PC-9 (cell line): ENCODE results near the gene SOCS2. TPM values are rescaled to one million over a fixed set of nuclear protein-coding genes. Genes with fewer than 3 reads are reported as not detected.

Source experiments
- BruUV-seq: library from RNA; stranded (reverse); fragments of 400-500 nt; replicated peaks from 2 replicates; lab custom pipeline; 2021; lab: Mats Ljungman, UMichigan
- CTCF ChIA-PET: fragments of 300-600 bp; sonication (Branson Sonifier 250); formaldehyde crosslinking; loops from one replicate; lab custom pipeline; 2022; ENCODE audit warnings: antibody characterized with exemption; lab: Charles Lee
- POLR2A ChIA-PET: fragments of 300-600 bp; sonication (Branson Sonifier 250); formaldehyde crosslinking; loops from one replicate; lab custom pipeline; 2022; ENCODE audit warnings: antibody characterized with exemption; ENCODE audit not compliant: unreplicated experiment; lab: Charles Lee
- DNase-seq, 2 experiments: peaks; one replicate each; pipeline versions ENCODE4 v3.0.0 to v3.0.0-alpha.2; 2015 to 2022; ENCODE audit warnings: mixed read lengths in 1 of 2
- H2AFZ ChIP-seq: fragments of 200-600 bp; sonication (generic); 2 replicates; pipeline ENCODE4 v1.8.1; 2017; ENCODE audit warnings: antibody characterized with exemption
- H3F3A ChIP-seq: fragments of 200-600 bp; sonication (generic); 2 replicates; pipeline ENCODE4 v1.8.1; 2017; ENCODE audit warnings: antibody characterized with exemption, mild to moderate bottlenecking, low read depth; ENCODE audit not compliant: insufficient read depth
- H3K27ac ChIP-seq: fragments of 200-600 bp; sonication (generic); 2 replicates; pipeline ENCODE4 v1.6.1; 2016; ENCODE audit warnings: mixed run types
- H3K27me3 ChIP-seq: fragments of 200-600 bp; sonication (generic); 2 replicates; pipeline ENCODE4 v1.6.1; 2016; ENCODE audit warnings: low read depth, mixed run types; ENCODE audit not compliant: insufficient read depth
- H3K36me3 ChIP-seq: fragments of 200-600 bp; sonication (generic); 2 replicates; pipeline ENCODE4 v1.6.1; 2016; ENCODE audit warnings: low read depth, mixed run types
- H3K4me1 ChIP-seq: fragments of 200-600 bp; sonication (generic); replicated peaks from 2 replicates; pipeline ENCODE4 v1.6.1; 2016; ENCODE audit warnings: mixed run types; ENCODE audit not compliant: insufficient read depth
- H3K4me2 ChIP-seq: fragments of 200-600 bp; sonication (generic); 2 replicates; pipeline ENCODE4 v1.6.1; 2017; ENCODE audit warnings: mixed run types
- H3K4me3 ChIP-seq: fragments of 200-600 bp; sonication (generic); 2 replicates; pipeline ENCODE4 v1.6.1; 2016; ENCODE audit warnings: mixed run types
- H3K79me2 ChIP-seq: fragments of 200-600 bp; sonication (generic); 2 replicates; pipeline ENCODE4 v1.6.1; 2017; ENCODE audit warnings: low read depth, mixed run types
- H3K9me2 ChIP-seq: fragments of 200-600 bp; sonication (generic); 2 replicates; pipeline ENCODE4 v1.8.1; 2017; ENCODE audit warnings: mild to moderate bottlenecking; ENCODE audit not compliant: insufficient read depth
- H3K9me3 ChIP-seq: fragments of 200-600 bp; sonication (generic); 2 replicates; pipeline ENCODE4 v1.8.1; 2016; ENCODE audit warnings: low read depth; ENCODE audit not compliant: insufficient read depth
- H4K20me1 ChIP-seq: fragments of 200-600 bp; sonication (generic); 2 replicates; pipeline ENCODE4 v1.8.1; 2017; ENCODE audit not compliant: insufficient read depth
- CTCF ChIP-seq: fragments of 200-600 bp; sonication (generic); conservative IDR thresholded peaks from 2 replicates; pipeline ENCODE4 v1.6.1; 2017; ENCODE audit warnings: mixed run types, antibody characterized with exemption, mild to moderate bottlenecking, moderate library complexity
- EZH2 ChIP-seq: fragments of 200-600 bp; sonication (generic); IDR thresholded peaks from 2 replicates; pipeline ENCODE4 v1.8.0; 2017; ENCODE audit warnings: antibody characterized with exemption, low read depth
- intact Hi-C: fragments of 100-400 bp; cut with micrococcal nuclease; formaldehyde crosslinking; loops from one replicate; pipeline ENCODE4 v1.10.0; 2022; ENCODE audit not compliant: unreplicated experiment
- total RNA-seq: library from RNA; stranded (reverse); gene quantifications from 2 replicates; pipeline ENCODE4 v1.2.3, GENCODE V29; 2021

The SOCS2 gene
- total RNA-seq, 1 experiment from 2014 or later = 9.2 TPM

- no peaks in the 10 kb centered on the region for H3K36me3 ChIP-seq
- CTCF ChIA-PET = no interaction called here
- intact Hi-C loops = no loop called here
- BruUV-seq = no TSS peak
- no peaks in the 10 kb centered on the region for H3K4me1 ChIP-seq
- POLR2A ChIA-PET = no interaction called here
- no peaks in the 10 kb centered on the region; the same call in 1 of the 2 replicates for H3K9me2 ChIP-seq
- no peaks in the 10 kb centered on the region for H4K20me1 ChIP-seq
- no peak for TF ChIP-seq EZH2
- TF ChIP-seq CTCF = no peak
- no peak overlapping the region for H3K4me3 ChIP-seq
- DNase-seq = no peak
- H3K4me2 ChIP-seq = no peak overlapping the region
- no peaks in the 10 kb centered on the region for H3K9me3 ChIP-seq
- no peaks in the 10 kb centered on the region for H3K27me3 ChIP-seq
- no peaks in the 10 kb centered on the region for H3K79me2 ChIP-seq
- no peak overlapping the region for H3K27ac ChIP-seq
- H2AFZ ChIP-seq = no peak overlapping the region
- H3F3A ChIP-seq = no peaks in the 10 kb centered on the region
Observed at GRCh38 chr12:93602897-93603668, 30.6 kb downstream of the SOCS2 start.

GRCh38 chr12:93603762-93604161 is 31.3 kb downstream of the SOCS2 start:
- TF ChIP-seq CTCF (no peak), EZH2 (no peak)
- no peaks in the 10 kb centered on the region for H3K9me3 ChIP-seq
- H3K9me2 ChIP-seq = no peaks in the 10 kb centered on the region; the same call in 1 of the 2 replicates
- no peaks in the 10 kb centered on the region for H3K79me2 ChIP-seq
- H3F3A ChIP-seq = no peaks in the 10 kb centered on the region
- no peaks in the 10 kb centered on the region for H3K4me1 ChIP-seq
- H3K27me3 ChIP-seq = no peaks in the 10 kb centered on the region
- no peaks in the 10 kb centered on the region for H3K36me3 ChIP-seq
- no TSS peak for BruUV-seq
- no peak overlapping the region for H3K4me3 ChIP-seq
- DNase-seq = no peak
- no peak overlapping the region for H3K4me2 ChIP-seq
- H2AFZ ChIP-seq = no peak overlapping the region
- ChIA-PET CTCF (no interaction called here), POLR2A (no interaction called here)
- intact Hi-C loops = no loop called here
- H4K20me1 ChIP-seq = no peaks in the 10 kb centered on the region
- H3K27ac ChIP-seq = no peak overlapping the region

- POLR2A ChIA-PET = no interaction called here
- H3K9me2 ChIP-seq = no peaks in the 10 kb centered on the region; the same call in 1 of the 2 replicates
- no peaks in the 10 kb centered on the region for H3K36me3 ChIP-seq
- no peaks in the 10 kb centered on the region for H3K4me1 ChIP-seq
- H3K27ac ChIP-seq = no peak overlapping the region
- no peak overlapping the region for H3K4me3 ChIP-seq
- H3K4me2 ChIP-seq = no peak overlapping the region
- intact Hi-C loops = no loop called here
- no peaks in the 10 kb centered on the region for H3K9me3 ChIP-seq
- no peak for DNase-seq
- no peaks in the 10 kb centered on the region for H3F3A ChIP-seq
- no peaks in the 10 kb centered on the region for H4K20me1 ChIP-seq
- BruUV-seq = no TSS peak
- CTCF ChIA-PET = no interaction called here
- no peaks in the 10 kb centered on the region for H3K27me3 ChIP-seq
- no peak for TF ChIP-seq CTCF
- no peak for TF ChIP-seq EZH2
- no peaks in the 10 kb centered on the region for H3K79me2 ChIP-seq
- H2AFZ ChIP-seq = no peak overlapping the region
Observed at GRCh38 chr12:93608313-93608712, 35.8 kb downstream of the SOCS2 start.
